ENCODE data around the gene BEST1. TPM values are rescaled to one million over a fixed set of nuclear protein-coding genes. Genes with fewer than 3 reads are reported as not detected.
A peak's percentile ranks its signal among the peaks of the same experiment; 100 is the strongest.

Gene BEST1
- total and polyA plus RNA-seq, 2 of the 13 experiments (the other 11 are each of a cell fraction or from before 2014, with no cell fraction given), result 0.09 to 0.65 TPM

GRCh38 chr11:62000539-62001446, 50.6 kb downstream of the BEST1 start (continued):
- TF ChIP-seq SOX6 (IDR thresholded peaks at IDR 0.05) (no peak), SOX6 (CRISPR knock-in tag; IDR thresholded peaks at IDR 0.05) (peak; percentile 91), ZBTB21 (CRISPR knock-in tag; IDR thresholded peaks at IDR 0.05) (no peak), SNAPC4 (CRISPR knock-in tag; IDR thresholded peaks at IDR 0.05) (no peak), HOMEZ (CRISPR knock-in tag; IDR thresholded peaks at IDR 0.05; ENCODE audit: low read depth) (no peak), ZNF281 (CRISPR knock-in tag; IDR thresholded peaks at IDR 0.05; ENCODE audit: borderline replicate concordance) (peak; percentile 92), BRCA1 (CRISPR knock-in tag; IDR thresholded peaks at IDR 0.05) (no peak), TOPORS (CRISPR knock-in tag; IDR thresholded peaks at IDR 0.05) (no peak), ZNF503 (CRISPR knock-in tag; IDR thresholded peaks at IDR 0.05) (0 out of 2 replicates have a peak, but pooled peaks have one; percentile 6), ZNF432 (CRISPR knock-in tag; IDR thresholded peaks at IDR 0.05; ENCODE audit: borderline replicate concordance) (0 out of 2 replicates have a peak, but pooled peaks have one; percentile 35), ZMYM3 (CRISPR knock-in tag; IDR thresholded peaks at IDR 0.05) (peak; percentile 36; the same call in 1 of the 2 replicates), U2AF2 (IDR thresholded peaks at IDR 0.05; ENCODE audit: low read depth, low read length) (no peak)
- TF ChIP-seq, protein P1, sequence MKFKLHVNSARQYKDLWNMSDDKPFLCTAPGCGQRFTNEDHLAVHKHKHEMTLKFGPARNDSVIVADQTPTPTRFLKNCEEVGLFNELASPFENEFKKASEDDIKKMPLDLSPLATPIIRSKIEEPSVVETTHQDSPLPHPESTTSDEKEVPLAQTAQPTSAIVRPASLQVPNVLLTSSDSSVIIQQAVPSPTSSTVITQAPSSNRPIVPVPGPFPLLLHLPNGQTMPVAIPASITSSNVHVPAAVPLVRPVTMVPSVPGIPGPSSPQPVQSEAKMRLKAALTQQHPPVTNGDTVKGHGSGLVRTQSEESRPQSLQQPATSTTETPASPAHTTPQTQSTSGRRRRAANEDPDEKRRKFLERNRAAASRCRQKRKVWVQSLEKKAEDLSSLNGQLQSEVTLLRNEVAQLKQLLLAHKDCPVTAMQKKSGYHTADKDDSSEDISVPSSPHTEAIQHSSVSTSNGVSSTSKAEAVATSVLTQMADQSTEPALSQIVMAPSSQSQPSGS (CRISPR knock-in tag; IDR thresholded peaks at IDR 0.05), result no peak; the same call in 1 of the 2 replicates
